SK-N-SH treated with all-trans-retinoic acid at 6 μM for 48 hours (cell line): ENCODE measurements around the gene HCRTR1.

ENCODE experiments used
- ATAC-seq: fragments of 200-7000 bp; cut with Tn5 transposase; 3 replicates; pipeline ENCODE4 v1.9.1; 2020; ENCODE audit warnings: mild to moderate bottlenecking, moderate library complexity
- ARNTL ChIP-seq: fragments of 450-650 bp; formaldehyde crosslinking; IDR thresholded peaks from 2 replicates; pipeline ENCODE4 v1.5.0; 2020; ENCODE audit warnings: low read depth, mild to moderate bottlenecking, moderate library complexity, borderline replicate concordance
- ESRRG ChIP-seq: fragments of 250-450 bp; sonication (Bioruptor Pico); IDR thresholded peaks from 2 replicates; pipeline ENCODE4 v1.6.1; 2021; ENCODE audit warnings: mild to moderate bottlenecking
- ISL1 ChIP-seq: fragments of 250-450 bp; sonication (Bioruptor Pico); IDR thresholded peaks from 2 replicates; pipeline ENCODE4 v2.1.2; 2022; ENCODE audit warnings: mild to moderate bottlenecking, moderate library complexity
- OSR1 ChIP-seq: fragments of 250-450 bp; sonication (Bioruptor Pico); IDR thresholded peaks from 2 replicates; pipeline ENCODE4 v1.8.0; 2022; ENCODE audit warnings: moderate library complexity, mild to moderate bottlenecking, inconsistent platforms
- PPARA ChIP-seq: fragments of 250-450 bp; sonication (Bioruptor Pico); IDR thresholded peaks from 2 replicates; pipeline ENCODE4 v1.5.0; 2020; ENCODE audit warnings: mild to moderate bottlenecking, borderline replicate concordance
- RARB ChIP-seq: fragments of 250-450 bp; sonication (Bioruptor Pico); IDR thresholded peaks from 2 replicates; pipeline ENCODE4 v1.8.0; 2021; ENCODE audit warnings: mild to moderate bottlenecking, moderate library complexity
- SNAI2 ChIP-seq: fragments of 250-450 bp; sonication (Bioruptor Pico); IDR thresholded peaks from 2 replicates; pipeline ENCODE4 v1.5.0; 2020; ENCODE audit warnings: mild to moderate bottlenecking, moderate library complexity
- TCF4 ChIP-seq: fragments of 250-450 bp; sonication (Bioruptor Pico); IDR thresholded peaks from 2 replicates; pipeline ENCODE4 v1.8.0; 2021; ENCODE audit warnings: mild to moderate bottlenecking, moderate library complexity, borderline replicate concordance
- TOX ChIP-seq: fragments of 250-450 bp; sonication (Bioruptor Pico); IDR thresholded peaks from 2 replicates; pipeline ENCODE4 v1.8.0; 2021; ENCODE audit warnings: mild to moderate bottlenecking, moderate library complexity, borderline replicate concordance
- ZC3H10 ChIP-seq: fragments of 250-450 bp; sonication (Bioruptor Pico); IDR thresholded peaks from 2 replicates; pipeline ENCODE4 v1.5.1; 2021; ENCODE audit warnings: mild to moderate bottlenecking, moderate library complexity
- ZFP30 ChIP-seq: fragments of 450-650 bp; formaldehyde crosslinking; IDR thresholded peaks from 2 replicates; pipeline ENCODE4 v1.5.0; 2022; ENCODE audit warnings: mild to moderate bottlenecking, moderate library complexity
- ZNF565 ChIP-seq: fragments of 450-650 bp; formaldehyde crosslinking; conservative IDR thresholded peaks from 2 replicates; pipeline ENCODE4 v1.5.0; 2020; ENCODE audit warnings: low read depth, mild to moderate bottlenecking, moderate library complexity
- ZNF70 ChIP-seq: fragments of 450-650 bp; formaldehyde crosslinking; IDR thresholded peaks from 2 replicates; pipeline ENCODE4 v1.5.0; 2020; ENCODE audit warnings: mild to moderate bottlenecking, moderate library complexity
- ZNF8 ChIP-seq: fragments of 450-650 bp; formaldehyde crosslinking; IDR thresholded peaks from 2 replicates; pipeline ENCODE4 v1.5.0; 2020; ENCODE audit warnings: mild to moderate bottlenecking, moderate library complexity
- TF ChIP-seq, protein P1 (sequence below): fragments of 250-450 bp; sonication (Bioruptor Pico); IDR thresholded peaks from 2 replicates; pipeline ENCODE4 v1.5.1; 2020; ENCODE audit warnings: low read depth, mild to moderate bottlenecking, moderate library complexity
- TF ChIP-seq, protein P2 (sequence below): fragments of 250-450 bp; sonication (Bioruptor Pico); IDR thresholded peaks from 2 replicates; pipeline ENCODE4 v1.5.0; 2020; ENCODE audit warnings: mild to moderate bottlenecking, moderate library complexity
- TF ChIP-seq, protein P3 (sequence below): fragments of 250-450 bp; sonication (Bioruptor Pico); IDR thresholded peaks from 2 replicates; pipeline ENCODE4 v1.5.1; 2021; ENCODE audit warnings: mild to moderate bottlenecking, moderate library complexity

Gene HCRTR1

GRCh38 chr1:31659889-31660288 is 42.4 kb downstream of the HCRTR1 start:
- TF ChIP-seq, protein P1, sequence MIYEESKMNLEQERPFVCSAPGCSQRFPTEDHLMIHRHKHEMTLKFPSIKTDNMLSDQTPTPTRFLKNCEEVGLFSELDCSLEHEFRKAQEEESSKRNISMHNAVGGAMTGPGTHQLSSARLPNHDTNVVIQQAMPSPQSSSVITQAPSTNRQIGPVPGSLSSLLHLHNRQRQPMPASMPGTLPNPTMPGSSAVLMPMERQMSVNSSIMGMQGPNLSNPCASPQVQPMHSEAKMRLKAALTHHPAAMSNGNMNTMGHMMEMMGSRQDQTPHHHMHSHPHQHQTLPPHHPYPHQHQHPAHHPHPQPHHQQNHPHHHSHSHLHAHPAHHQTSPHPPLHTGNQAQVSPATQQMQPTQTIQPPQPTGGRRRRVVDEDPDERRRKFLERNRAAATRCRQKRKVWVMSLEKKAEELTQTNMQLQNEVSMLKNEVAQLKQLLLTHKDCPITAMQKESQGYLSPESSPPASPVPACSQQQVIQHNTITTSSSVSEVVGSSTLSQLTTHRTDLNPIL (CRISPR knock-in tag): no peak
- TF ChIP-seq, protein P2, sequence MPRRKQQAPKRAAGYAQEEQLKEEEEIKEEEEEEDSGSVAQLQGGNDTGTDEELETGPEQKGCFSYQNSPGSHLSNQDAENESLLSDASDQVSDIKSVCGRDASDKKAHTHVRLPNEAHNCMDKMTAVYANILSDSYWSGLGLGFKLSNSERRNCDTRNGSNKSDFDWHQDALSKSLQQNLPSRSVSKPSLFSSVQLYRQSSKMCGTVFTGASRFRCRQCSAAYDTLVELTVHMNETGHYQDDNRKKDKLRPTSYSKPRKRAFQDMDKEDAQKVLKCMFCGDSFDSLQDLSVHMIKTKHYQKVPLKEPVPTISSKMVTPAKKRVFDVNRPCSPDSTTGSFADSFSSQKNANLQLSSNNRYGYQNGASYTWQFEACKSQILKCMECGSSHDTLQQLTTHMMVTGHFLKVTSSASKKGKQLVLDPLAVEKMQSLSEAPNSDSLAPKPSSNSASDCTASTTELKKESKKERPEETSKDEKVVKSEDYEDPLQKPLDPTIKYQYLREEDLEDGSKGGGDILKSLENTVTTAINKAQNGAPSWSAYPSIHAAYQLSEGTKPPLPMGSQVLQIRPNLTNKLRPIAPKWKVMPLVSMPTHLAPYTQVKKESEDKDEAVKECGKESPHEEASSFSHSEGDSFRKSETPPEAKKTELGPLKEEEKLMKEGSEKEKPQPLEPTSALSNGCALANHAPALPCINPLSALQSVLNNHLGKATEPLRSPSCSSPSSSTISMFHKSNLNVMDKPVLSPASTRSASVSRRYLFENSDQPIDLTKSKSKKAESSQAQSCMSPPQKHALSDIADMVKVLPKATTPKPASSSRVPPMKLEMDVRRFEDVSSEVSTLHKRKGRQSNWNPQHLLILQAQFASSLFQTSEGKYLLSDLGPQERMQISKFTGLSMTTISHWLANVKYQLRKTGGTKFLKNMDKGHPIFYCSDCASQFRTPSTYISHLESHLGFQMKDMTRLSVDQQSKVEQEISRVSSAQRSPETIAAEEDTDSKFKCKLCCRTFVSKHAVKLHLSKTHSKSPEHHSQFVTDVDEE (CRISPR knock-in tag): no peak
- TF ChIP-seq SNAI2 (CRISPR knock-in tag): no peak
- TF ChIP-seq ARNTL (CRISPR knock-in tag): no peak
- TF ChIP-seq TCF4 (CRISPR knock-in tag): no peak
- no peak for TF ChIP-seq ZFP30 (CRISPR knock-in tag)
- TF ChIP-seq, all 23 proteins: peak for 0
- no peak for ATAC-seq

GRCh38 chr1:31660871-31661455 is 43.5 kb downstream of the HCRTR1 start:
- no peak for TF ChIP-seq ZNF8 (CRISPR knock-in tag)
- TF ChIP-seq PPARA (CRISPR knock-in tag): no peak
- TF ChIP-seq ZNF565 (CRISPR knock-in tag): no peak
- TF ChIP-seq, protein P1 (CRISPR knock-in tag): no peak
- no peak for TF ChIP-seq ZNF70 (CRISPR knock-in tag)
- no peak for TF ChIP-seq TOX (CRISPR knock-in tag)
- TF ChIP-seq ZC3H10: no peak
- no peak for TF ChIP-seq RARB
- TF ChIP-seq, protein P3, sequence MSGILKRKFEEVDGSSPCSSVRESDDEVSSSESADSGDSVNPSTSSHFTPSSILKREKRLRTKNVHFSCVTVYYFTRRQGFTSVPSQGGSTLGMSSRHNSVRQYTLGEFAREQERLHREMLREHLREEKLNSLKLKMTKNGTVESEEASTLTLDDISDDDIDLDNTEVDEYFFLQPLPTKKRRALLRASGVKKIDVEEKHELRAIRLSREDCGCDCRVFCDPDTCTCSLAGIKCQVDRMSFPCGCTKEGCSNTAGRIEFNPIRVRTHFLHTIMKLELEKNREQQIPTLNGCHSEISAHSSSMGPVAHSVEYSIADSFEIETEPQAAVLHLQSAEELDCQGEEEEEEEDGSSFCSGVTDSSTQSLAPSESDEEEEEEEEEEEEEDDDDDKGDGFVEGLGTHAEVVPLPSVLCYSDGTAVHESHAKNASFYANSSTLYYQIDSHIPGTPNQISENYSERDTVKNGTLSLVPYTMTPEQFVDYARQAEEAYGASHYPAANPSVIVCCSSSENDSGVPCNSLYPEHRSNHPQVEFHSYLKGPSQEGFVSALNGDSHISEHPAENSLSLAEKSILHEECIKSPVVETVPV (CRISPR knock-in tag): no peak
- no peak for ATAC-seq

DNA sequence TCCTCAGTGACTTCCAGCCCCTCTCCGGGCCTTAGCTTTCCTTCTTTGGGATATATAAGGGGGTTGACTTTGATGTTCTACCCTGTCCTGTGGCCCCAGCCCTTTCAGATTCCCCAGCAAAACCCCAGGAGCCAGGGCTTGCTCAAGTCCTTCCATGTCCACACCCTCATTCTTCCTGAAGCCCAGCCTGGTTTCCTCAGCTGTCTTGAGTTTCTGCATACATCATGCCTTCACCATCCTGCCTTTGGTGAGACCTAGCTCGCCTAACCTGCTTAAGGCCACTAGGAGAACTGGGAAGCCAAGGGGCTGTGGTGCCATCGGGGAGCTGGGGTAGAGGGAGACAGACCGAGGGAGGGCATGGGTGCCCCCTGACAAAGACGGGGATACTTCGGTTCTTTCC is 44.4 kb downstream of the HCRTR1 start:
- no peak for TF ChIP-seq ESRRG (CRISPR knock-in tag)
- TF ChIP-seq TOX (CRISPR knock-in tag): no peak
- no peak for TF ChIP-seq ARNTL (CRISPR knock-in tag)
- TF ChIP-seq, protein P2 (CRISPR knock-in tag): no peak

DNA sequence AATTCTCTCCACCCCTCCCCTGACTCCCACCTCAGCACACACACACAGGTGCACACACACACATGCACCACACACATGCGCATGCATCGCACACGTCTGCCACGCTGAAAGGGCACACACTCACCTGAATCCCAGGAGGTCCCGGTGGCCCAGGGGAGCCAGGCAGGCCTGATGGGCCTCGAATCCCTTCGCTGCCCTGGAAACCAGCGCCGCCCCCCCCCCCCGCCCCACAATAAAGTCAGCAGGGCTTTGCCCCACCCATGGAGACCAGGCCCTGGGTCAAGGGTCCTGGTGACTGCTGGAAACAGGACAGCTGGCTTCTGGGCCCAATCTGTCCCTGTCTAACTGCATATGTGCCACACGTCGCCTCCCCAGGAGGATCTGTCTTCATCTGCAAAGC is 45.0 kb downstream of the HCRTR1 start:
- ATAC-seq: no peak
- TF ChIP-seq, protein P1 (CRISPR knock-in tag): no peak
- TF ChIP-seq ISL1 (CRISPR knock-in tag): no peak
- no peak for TF ChIP-seq OSR1

More for the DNA sequence above, 44.4 kb downstream of the HCRTR1 start:
- no peak for ATAC-seq
